HG02885 (cell line): Measurements from ENCODE around the gene ANK2.

ENCODE experiments used
- ATAC-seq: cut with Tn5 transposase; IDR thresholded peaks from one replicate; pipeline ENCODE4 v1.9.1; 2021; ENCODE audit warnings: mild to moderate bottlenecking; ENCODE audit not compliant: unreplicated experiment, poor library complexity

Gene ANK2

DNA sequence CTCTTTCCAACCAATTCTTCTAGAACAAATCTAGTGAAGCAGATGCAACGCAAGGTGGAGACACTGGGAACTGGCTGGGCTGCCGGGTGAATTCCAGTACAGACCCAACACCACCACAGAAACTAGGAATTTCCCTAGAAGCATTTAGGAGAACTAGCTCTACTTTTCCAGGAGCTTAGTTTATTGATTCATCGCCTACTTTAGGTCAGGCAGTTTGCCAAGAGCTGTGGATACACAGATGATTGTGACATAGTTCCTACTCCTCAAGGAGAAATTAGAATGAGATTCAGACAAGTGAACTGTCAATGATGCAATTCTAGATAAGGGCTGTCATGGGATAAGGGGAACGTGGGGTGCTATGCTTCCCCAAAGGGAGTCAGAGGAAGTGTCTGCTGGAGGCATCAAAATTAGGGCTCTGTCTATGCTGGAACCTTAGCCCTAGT lies 362.1 kb downstream of the ANK2 start:
- ATAC-seq: no peak

GRCh38 chr4:113419631-113420030 lies 370.2 kb downstream of the ANK2 start:
- no peak for ATAC-seq

DNA sequence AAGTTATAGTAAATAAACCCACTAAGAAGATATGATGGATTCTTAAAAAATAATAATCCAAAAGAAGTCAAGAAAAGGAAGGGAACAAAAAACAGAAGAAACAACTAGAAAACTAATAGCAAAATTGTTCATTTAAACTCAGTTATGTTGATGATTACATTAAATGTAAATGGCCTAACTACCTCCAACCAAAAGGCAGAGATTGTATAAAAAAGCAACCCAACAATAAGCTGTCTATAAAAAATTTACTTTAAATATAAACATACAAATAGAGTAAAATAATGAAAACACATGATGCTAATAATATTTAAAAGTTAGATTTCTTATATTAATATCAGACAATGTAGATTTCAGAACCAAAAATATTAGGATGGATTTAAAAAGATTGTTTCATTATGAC lies 371.5 kb downstream of the ANK2 start:
- no peak for ATAC-seq

- ATAC-seq: no peak
These were observed 374.2 kb downstream of the ANK2 start for GRCh38 chr4:113423631-113424030.

GRCh38 chr4:113433116-113433515 lies 383.7 kb downstream of the ANK2 start:
- no peak for ATAC-seq
